GM19455 (cell line): Measurements from ENCODE around the gene NUP50.

Experiments
- ATAC-seq: cut with Tn5 transposase; IDR thresholded peaks from one replicate; pipeline ENCODE4 v1.9.1; 2021; ENCODE audit not compliant: unreplicated experiment

NUP50 gene

DNA sequence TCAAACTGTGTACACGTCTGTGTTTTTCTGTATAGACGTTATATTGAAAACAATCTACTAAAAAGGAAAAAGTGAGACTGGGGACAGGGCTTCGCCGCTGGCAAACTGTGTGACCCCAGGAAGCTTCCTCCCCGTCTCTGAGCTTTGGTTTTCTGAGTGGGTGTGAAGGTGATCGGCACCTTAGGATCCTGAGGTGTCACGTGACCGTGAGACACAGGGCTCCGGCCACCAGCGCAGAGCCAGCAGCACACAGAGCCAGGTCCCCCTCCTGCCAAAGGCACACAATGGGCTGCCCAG, 44.9 kb downstream of the NUP50 start:
- ATAC-seq, result no peak

DNA sequence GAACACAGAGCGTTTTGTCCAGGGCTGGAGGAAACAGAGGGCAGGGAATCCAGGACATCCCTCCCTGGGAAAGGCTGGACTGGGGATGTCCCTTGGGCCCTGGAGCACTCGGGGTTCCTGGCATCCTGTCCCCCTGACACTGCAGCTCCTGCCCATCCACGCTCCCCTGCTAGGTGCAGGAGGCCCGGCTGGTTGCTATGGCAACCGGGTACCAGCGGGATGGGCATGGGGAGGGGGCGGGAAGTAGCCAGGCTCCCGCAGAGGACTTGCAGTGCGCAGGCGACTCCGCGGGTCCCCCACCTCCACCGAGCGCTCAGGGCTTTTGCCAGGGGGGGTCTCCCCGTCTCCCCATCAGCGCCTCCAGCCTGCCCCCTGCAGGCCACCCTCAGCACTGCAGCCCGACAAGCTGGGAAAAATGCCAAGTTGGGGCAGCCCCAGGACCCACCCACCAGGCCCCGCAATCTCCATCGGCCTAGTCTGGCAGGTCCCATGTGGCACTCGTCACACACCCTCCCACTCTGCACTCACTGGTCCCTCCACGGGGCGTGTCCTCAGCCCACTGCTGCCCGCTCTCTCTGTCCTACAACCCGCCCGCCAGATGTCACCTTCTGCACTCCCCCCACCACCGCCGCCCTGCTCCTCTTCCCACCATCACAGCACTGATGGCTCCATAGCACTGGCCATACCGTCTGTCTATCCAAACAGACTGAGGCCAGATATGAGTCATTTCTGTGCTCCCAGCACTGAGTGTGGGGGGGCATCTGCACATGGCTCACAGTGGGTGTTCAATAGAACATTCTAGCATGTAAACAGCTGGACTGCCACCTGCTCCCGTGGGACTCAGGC, 45.5 kb downstream of the NUP50 start:
- ATAC-seq, result no peak

DNA sequence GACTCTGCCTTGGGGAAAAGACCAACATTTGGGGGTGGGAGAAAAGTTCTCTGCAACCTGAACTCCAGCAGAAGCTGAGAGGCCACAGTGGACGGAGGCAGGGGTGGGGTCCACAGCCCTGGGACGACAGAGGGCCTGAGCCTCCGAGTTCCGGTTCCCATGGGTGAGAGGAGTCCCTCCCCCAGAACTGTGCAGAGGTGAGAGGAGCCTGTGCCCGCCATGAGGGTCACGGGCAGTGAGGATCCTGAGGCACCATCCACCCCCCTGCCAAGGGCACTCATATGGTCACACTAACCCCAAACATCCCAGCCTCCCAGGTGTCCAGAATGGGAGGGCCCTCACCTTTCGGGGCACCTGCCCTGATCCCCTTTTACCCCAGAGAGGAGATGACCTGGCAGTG, 46.4 kb downstream of the NUP50 start:
- ATAC-seq, result no peak

DNA sequence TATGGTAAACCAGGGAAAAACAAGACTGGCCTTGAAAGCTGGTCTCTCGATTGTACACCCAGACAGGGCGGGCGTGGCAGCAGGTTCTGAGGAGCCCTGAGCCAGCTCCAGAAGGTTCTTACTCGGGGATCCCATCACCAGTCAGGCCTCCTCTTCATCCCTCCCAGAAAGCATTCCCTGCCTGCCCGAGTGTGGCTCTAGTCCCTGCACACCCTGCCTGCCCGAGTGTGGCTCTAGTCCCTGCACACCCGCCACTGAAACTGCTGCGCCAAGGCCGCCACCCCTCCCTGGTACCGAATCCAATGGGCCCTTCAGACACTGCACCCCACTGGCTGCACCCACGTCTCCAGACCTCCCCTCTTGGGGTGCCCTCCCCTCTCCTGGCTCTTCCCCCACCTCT, 46.9 kb downstream of the NUP50 start:
- ATAC-seq, result no peak

DNA sequence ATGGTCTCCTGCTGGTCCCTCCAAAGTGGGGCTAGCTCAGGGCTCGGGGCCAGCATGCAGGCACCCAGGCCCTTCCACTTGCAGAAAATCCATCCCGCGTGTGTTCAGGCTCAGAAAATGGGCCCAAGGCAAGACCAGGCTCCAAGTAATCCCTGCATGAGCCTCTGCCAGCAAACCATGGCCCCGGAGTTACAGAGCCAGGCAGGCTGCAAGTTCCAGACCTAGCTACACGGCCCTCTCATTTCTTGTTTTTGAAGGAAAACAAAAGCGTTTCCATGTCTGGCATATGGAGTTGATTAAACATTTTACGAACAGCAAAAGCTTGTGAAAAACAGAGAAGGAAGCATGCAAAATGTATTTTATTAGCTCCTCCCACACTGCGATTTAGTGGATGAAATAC, 47.3 kb downstream of the NUP50 start:
- ATAC-seq, result no peak

DNA sequence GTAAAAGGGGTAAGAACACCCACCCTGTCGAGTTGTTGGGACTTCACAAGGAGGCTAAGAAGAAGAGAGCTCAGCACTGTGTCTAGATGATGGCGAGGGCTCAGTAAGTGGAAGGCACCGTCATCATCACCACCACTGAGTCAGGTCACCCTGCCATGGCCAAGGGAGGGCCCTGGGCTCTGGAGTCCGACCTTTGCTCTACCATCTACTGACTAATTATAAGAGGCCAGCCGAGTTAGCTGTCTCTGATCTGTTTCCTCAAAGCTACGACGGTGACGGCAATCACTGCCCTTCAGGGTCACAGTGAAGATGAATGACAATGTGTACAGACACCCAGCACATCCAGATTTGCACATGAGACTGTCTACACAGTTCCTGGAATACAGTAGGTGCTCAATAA, 47.7 kb downstream of the NUP50 start:
- ATAC-seq, result no peak

DNA sequence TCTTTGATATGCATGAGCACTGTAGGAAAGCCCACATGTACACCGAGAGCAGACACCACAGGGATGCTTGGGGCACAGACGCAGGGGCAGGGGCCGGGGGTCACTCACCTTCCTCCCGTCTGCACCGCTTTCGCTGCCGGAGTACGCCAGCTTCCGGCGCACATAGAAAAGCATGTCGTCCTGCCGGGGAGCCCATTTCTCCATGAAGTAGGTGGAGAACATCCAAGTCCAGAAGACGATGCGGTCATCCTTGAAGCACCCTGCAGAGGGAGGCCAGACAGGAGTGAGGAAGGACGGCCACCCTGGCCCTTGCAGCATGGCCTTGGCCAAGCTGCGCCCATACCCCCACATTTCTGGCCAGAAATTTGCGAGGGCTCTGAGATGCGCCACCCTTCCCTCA, 48.1 kb downstream of the NUP50 start:
- ATAC-seq, result no peak

DNA sequence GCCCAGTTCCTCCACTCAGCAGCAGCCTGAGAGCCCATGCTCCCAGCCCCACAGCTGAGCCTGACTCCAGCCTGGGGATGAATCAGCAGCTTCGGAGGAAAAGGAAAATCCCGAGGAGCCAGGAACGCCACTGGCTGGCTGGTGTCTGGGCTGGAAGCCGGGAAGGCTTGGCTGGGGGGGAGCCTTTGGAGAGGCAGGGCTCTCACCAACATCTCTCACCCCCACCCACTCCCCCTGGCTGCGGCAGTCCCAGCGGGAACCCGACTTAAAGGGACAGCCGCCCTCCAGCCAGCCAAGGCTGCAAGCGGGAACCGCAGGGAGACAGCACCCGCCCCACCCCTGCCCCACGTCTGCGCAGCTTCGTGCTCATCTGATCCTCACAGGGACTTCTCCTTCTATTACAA, 48.6 kb downstream of the NUP50 start:
- ATAC-seq, result no peak

DNA sequence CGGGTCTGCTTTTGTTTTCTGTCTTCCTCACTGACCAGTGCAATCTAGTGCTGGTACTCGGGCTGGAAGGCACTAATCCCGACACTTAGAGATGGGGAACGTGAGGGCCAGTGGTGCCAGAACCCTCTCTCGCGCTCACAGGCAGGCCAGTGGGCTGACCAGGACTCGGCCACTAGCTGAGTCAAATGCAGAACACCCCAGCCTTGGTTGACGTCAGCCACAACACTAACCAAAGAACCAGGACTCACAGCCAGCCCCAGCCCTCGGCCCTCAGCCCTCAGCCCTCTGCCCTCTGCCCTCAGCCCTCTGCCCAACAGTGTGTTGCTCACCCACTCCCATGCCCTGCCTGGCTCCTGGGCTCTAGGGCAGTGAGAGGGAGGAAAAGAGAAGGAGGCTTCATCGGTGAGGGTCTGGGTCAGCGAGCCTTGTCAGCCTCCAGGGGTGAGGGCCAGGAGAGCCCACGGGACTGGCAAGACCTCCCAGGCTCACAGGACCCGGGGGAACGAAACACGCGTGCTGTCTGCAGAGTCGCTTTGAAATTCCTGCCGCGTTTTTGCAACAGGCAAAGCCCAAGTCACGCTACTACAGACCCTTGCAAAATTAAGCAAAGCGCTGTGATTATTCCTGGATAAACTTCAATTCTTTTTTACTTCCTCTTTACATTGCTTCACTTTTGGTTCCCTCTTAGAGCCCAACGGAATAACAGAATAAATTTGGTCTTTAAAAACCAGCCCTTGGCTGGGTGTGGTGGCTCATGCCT, 49.4 kb downstream of the NUP50 start:
- ATAC-seq, result no peak

DNA sequence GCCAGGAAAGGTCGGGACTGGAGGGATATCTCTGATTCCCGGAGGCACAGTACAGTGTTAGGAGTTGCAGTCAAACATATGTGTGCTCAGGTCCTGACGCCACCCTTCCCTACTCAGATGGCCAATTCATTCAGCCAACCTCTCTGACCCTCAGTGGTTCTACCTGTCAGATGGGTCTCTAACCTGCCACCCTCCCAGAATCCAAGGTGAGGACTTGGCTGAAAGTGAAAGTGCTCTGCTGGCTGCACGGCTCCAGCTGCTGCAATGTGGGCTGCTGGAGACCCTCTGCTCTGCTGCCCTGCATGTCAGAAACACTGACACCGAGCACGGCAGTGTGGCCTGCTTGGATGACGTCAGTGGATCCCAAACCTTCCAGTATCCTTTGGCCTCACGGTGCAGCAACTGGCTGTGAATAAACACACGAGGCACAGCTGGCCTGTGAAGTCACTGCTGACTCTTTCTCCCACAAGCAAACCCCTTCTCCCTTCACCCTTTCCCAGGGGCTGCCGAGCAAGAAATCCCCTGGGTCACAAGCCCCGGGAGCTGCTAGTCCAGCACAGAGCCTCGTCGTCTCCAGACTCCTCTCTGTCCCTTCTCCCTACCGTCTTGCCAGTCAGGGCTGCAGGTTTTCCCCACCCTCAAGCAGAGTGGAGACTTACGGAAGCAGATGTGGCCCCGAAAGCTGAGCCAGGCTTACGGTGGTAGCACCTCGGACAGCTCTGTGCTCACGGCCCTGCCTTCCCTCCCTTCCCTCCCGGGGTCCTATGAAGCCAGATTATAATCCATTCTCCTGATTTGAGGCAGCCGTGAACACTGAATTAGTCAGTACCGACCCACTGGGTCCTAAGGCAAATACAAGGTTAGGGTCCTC, 52.6 kb downstream of the NUP50 start:
- no peak for ATAC-seq

DNA sequence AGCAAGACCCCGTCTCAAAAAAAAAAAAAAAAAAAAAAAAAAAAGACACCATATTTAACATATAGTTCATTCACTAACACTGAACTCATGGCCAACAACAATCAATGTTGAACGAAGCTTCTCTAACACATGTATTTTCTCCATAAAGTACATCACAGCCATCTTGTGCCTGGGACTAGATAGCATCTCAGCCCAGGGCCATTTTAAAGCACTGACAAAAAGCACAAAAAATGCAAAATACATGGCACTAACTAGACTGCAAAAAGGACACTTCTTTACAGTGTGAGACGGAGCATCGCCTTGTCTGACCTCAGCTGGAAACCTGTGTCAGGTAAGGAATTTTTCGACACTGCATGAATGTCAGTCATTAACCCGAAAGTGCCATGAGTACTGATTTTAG, 53.6 kb downstream of the NUP50 start:
- no peak for ATAC-seq

DNA sequence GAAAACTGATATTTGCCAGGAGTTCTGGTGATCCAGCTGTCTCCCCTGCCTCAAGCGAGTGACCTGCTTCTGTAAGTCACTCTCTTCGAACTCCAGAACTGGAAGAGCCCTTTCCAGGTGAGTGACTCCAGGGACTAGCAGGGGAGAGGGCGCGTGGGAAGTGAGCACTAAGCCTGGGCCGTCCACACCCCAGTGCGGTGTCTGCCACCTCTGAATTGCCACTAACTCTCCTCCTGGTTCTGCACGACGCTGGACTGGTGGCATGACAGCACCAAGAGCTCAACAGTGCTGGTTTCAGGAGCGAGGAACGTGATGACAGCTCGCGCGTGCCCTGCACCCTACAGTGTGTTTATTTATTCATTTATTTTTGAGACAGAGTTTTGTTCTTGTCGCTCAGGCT, 54.1 kb downstream of the NUP50 start:
- ATAC-seq, result no peak

DNA sequence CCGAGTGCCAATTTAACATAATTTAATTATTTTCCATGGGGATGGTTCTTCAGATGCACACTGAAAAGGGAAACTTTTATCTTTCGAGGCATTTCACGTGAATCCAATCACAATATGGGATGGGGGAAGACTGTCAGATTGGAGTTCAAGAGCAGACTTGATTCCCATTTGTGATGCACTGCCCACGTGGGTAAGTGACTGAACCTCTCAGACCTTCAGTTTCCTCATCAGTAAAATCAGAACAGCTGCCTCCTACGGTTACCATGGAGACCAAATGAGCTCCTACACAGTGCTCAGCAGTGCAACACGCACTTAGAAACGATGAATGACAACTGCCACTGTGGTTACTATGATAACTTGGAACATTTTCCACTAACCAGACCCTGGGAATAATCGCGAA, 55.3 kb downstream of the NUP50 start:
- no peak for ATAC-seq

DNA sequence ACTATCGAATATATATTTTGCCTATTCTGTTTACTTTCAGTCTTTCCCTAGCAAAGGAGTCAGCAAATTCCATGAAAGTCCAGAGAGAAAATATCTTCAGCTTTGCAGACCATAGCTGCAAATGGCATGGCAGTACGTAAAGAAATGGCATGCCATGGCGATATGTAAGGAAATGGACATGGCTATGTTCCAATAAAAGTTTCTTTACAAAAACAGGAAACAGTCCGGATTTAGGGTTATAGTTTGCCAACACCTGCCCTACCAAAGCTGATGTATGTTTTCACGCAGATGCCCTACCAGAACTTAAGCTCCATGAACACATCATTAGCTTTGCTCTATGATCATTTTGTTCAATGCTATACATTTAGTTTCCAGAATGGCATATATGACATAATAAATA, 57.5 kb downstream of the NUP50 start:
- ATAC-seq, result no peak

DNA sequence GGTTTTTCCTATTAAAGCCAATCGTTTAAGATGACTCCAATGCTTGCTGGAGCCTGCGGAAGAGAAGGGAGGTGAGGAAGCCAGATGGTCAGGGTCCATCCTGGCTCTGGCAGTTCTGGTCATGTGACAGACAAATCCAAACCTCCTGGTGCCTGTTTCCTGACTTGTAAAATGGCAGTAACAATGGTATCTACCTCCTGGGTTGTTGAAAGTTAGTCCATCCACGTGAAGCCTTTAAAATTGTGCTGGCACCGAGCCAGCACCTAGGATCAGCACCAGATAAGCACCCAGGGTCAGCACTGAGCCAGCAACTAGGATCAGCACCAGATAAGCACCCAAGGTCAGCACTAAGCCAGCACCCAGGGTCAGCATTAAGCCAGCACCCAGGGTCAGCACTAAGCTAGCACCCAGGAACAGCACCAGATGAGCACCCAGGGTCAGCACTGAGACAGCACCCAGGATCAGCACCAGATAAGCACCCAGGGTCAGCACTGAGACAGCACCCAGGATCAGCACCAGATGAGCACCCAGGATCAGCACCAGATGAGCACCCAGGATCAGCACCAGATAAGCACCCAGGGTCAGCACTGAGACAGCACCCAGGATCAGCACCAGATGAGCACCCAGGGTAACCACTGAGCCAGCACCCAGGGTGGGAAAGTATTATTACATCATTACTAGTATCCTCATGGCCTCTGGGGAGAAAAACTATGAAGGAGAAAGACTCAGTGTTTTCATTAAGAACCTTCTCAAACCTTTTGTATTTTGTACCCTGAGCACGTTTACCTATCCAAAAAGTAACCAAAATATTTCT, 59.8 kb downstream of the NUP50 start:
- ATAC-seq, result no peak

DNA sequence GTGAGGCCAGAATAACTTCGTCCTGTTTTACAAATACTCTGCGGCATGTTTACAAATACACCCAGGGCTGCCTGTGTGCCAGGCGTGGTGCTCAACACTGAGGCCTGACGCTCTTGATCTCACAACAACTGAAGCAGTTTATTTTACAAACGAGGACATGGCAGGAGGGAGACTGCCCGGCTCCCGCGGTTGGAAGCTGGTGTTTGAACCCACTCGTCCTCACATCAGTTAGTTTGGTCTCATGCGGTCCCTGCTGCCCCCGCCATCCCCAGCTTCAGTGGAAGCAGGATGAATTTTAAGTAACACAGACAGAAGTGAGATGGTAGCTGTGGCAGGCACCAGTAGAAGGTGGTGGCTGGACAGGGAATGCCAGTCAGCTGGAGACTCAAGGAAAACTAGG, 60.6 kb downstream of the NUP50 start:
- no peak for ATAC-seq

DNA sequence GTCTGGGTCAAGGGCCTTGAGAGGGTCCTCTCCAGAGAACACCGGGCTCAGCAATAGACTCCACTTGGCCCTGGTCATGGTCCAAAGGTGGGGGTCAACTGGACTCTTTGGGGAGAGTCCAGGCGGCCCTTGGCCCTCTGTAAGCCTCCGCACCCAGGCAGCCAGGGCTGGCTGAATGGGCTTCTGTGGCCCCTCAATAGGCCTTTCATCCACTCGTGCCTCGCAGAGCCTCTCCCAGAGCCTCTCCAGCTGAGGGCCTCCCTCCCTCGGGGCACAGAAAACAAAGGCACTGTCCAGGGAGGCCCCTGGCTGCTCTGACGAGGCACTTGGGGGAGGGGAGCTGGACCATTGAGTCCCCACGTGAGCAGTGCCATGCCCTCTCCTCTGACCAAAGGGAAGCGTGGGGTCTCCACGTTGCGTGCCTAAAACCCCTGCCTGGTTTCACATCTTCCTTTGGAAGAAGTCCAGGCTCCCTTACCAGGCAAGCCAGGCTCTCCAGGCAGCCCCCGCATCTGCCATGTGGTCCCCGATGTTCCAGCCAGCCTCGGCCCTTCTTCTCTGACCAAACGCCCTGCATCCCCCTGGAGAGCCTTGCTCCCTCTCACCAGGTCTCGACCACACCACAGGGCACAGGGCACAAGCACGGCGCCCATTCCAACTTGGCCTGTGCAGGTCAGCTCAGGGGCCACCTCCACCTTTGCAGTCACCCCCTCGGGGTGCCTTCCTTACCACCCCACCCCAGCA, 61.4 kb downstream of the NUP50 start:
- ATAC-seq, result no peak

DNA sequence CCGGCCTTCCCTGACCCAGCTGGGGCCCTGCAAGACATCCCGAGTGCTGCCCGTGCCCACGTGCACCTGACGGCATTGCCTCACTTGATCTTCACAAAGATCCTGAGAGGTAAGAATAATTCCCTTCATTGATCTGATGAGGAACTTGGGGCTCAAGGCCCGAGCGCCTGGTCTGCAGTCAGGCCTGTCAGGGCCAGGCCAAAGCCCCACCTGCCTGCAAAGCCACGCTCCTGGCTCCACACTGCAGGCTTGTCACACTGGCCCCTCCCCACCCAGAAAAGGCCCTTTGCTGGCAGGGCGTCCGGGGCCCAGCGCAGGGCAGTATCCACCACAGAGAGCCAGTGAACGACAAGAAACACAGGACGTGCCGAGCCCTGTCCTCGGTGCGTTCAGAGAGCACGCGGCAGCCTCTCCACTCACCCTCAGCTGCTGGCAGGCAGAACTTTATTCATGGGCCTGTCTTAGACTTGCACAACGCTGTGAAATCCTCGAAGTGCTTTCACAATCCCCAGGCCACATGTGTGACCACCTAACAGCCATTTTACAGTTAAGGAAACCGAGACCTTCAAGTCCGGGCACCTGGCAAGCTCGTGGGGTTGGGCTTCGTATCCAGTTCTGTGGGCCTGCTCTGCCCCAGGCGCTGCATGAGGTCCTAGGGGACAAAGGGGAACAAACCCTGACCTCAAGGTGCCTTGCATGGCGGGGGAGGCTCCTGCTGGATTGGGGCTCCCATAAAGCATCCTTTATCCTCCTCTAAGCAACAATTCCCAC, 62.2 kb downstream of the NUP50 start:
- ATAC-seq, result no peak

DNA sequence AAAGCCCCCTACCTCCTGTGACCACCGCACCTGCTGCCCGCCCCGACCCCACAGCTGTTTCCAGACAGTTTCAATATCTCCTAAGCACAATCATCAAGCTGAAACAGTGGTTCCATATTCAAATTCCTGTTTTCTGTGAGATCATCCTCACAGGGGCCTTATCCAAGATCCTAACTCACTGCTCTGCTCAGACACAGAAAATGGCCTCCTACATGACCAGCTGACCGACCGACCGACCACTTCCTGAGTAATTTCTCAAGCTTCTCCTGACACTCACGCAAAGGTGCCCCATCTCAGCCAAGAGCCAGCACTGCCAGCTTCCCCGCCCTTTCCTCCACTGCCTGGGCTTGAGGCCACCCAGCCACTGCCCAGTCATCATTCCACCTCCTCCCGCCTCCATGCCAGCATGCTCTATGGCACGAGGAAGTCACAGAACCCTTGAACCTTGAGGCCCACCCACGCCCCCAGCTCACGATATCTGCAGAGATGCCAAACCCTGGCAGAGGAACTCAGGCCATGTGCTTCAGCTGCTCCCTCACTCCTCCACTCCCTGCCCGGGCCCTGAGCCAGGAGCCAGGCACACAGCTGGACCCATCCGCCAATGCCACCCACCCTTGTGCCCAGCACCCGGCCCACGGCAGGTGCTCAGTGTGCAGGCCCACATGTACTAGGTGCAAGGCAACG, 62.9 kb downstream of the NUP50 start:
- ATAC-seq, result no peak
